Breast epithelium (tissue), 4 donors: Measurements from ENCODE around the gene TST. TPM values are rescaled to one million over a fixed set of nuclear protein-coding genes. Genes with fewer than 3 reads are reported as not detected.

Source experiments
- DNase-seq, 2 donors: peaks; one replicate each; pipeline ENCODE4 v3.0.0-alpha.2; 2019; ENCODE audit warnings: low spot score in 2 of 2
- H3K27ac ChIP-seq, 2 donors: fragments of 200-600 bp; sonication (generic) in 1 of 2; one replicate each; pipeline ENCODE4 v1.5.1; 2016 to 2019; ENCODE audit warnings: mild to moderate bottlenecking in 1 of 2
- H3K27me3 ChIP-seq, 2 donors: fragments of 200-600 bp; sonication (generic) in 1 of 2; one replicate each; pipeline versions ENCODE4 v1.5.1 to v1.6.0; 2017 to 2019; ENCODE audit warnings: control low read depth in 1 of 2, mild to moderate bottlenecking in 1 of 2
- H3K36me3 ChIP-seq: fragments of 200-600 bp; one replicate; pipeline ENCODE4 v1.5.1; 2019
- H3K4me1 ChIP-seq, 2 donors: fragments of 200-600 bp; sonication (generic); one replicate each; pipeline ENCODE4 v1.5.1; 2016 to 2019; ENCODE audit warnings: control low read depth in 1 of 2
- H3K4me3 ChIP-seq, 3 donors: fragments of 200-600 bp; sonication (generic); 1 replicate in 2 of 3; 2 replicates in 1 of 3; pipeline ENCODE4 v1.5.1; 2016 to 2019; ENCODE audit warnings: mild to moderate bottlenecking in 3 of 3, moderate library complexity in 2 of 3
- H3K9me3 ChIP-seq, 2 donors: fragments of 200-600 bp; sonication (generic) in 1 of 2; one replicate each; pipeline ENCODE4 v1.5.1; 2016 to 2019; ENCODE audit warnings: control low read depth in 1 of 2
- POLR2A ChIP-seq: fragments of 450-650 bp; IDR thresholded peaks from one replicate; pipeline ENCODE4 v1.6.1; 2016; ENCODE audit warnings: antibody characterized with exemption, mild to moderate bottlenecking, moderate library complexity
- POLR2AphosphoS5 ChIP-seq, 3 donors: sonication (generic); formaldehyde crosslinking; IDR thresholded peaks; one replicate each; pipeline ENCODE4 v1.6.1; 2017; ENCODE audit warnings: antibody characterized with exemption in 3 of 3
- intact Hi-C: fragments of 100-400 bp; cut with DNase I; formaldehyde crosslinking; loops from one replicate; pipeline ENCODE4 v1.15.1; 2023; ENCODE audit warnings: low total_unique reads
- total RNA-seq, 3 donors: library from RNA; depleted of rRNA; stranded (reverse); fragments of >200 nt; gene quantifications; one replicate each; pipeline ENCODE4 v1.1.0, GENCODE V29; 2016
- TF ChIP-seq, protein P1 (sequence below), 3 donors: fragments of 450-650 bp; IDR thresholded peaks; one replicate each; pipeline ENCODE4 v1.5.1; 2016 to 2017; ENCODE audit warnings: antibody characterized with exemption in 3 of 3, mild to moderate bottlenecking in 3 of 3, moderate library complexity in 3 of 3

TST gene
- total RNA-seq, 3 donors from 2014 or later = 51.1 to 68.0 (median 60.2) TPM

DNA sequence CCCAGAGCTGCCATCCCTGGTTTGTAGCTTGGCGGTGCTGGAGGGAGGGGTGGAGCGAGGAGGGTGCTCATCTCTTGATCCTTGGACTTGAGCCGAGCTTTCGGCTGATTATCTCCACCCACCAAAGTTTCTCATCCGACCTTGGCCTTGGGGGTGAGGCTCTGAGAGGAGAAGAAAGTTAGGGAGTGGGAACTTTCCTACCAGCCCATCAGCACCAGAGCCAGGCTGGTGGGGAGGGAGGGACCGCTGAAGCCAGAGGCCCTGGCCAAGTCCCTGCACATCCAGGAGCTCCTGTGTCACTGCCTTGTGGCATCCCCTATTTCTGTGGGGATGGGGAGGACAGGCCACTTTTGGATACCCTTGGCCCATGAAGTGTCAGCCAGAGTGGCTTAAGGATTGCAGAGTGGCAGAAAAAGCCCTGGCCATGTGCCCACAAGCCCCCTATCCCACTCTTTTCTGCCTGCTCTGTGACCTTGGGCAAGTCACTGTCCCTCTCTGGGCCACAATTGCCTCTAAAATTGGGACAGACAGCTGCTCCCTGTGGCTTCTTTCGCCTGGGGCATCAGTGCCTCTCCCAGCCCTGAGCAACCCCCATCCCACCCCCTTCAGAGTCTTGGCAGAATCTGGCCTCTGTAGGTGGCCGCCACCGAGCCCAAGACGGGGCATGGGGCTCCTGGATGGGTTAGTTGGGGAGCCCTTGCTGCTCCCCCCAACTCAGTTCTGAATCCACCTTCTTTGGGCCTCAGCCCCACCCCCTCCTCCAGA, 42.5 kb upstream of the TST start:
- Histone ChIP-seq H3K4me1 (no peaks in the 10 kb centered on the region), H3K36me3 (no peaks in the 10 kb centered on the region), H3K4me3 (no peak overlapping the region), H3K27ac (no peak overlapping the region), H3K27me3 (no peaks in the 10 kb centered on the region), H3K9me3 (no peaks in the 10 kb centered on the region)
- TF ChIP-seq POLR2A (no peak), POLR2AphosphoS5 (IDR thresholded peaks at IDR 0.05) (no peak)
- intact Hi-C loops = no loop called here
- no peak for DNase-seq

DNA sequence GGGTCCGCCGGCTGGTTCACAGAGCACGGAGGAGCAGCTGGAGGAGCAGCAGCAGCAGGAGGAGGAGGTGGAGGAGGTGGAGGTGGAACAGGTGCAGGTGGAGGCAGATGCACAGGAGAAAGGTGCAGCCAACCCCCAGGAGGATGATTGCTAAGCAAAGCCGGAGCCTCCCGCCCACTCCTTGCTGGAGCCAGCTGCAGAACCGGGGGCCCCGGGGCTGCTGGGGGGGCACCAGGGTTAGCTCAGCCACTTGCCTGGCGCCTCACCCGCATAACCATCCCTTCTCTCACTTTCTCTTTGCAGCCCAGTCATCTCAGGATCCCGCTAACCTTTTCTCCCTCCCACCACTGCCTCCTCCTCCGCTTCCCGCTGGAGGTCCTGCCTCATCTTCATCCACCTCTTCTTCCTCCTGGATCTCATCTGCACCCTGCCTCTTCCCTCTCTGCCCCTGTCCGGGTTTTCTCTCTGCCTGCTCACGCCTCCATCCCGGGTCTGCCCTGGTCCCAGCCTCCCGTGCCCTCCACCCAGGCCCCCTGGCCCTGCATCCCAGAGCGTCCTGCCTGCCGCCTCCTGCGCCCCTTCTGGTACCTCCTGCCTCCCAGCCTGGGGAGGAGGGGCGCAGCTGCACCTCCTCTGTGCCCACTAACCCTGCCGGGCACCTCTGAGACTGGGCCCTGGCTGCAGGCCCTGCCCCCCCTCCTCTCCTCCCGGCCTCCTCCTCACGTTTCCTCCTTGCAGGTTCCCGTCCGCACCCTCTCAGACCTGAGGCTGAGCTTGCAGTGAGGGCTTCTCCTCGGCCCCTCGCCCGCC, 41.8 kb upstream of the TST start:
- no peak overlapping the region for H3K27ac ChIP-seq
- intact Hi-C loops = no loop called here
- no peak for DNase-seq
- no peaks in the 10 kb centered on the region for H3K36me3 ChIP-seq
- TF ChIP-seq, protein P1, sequence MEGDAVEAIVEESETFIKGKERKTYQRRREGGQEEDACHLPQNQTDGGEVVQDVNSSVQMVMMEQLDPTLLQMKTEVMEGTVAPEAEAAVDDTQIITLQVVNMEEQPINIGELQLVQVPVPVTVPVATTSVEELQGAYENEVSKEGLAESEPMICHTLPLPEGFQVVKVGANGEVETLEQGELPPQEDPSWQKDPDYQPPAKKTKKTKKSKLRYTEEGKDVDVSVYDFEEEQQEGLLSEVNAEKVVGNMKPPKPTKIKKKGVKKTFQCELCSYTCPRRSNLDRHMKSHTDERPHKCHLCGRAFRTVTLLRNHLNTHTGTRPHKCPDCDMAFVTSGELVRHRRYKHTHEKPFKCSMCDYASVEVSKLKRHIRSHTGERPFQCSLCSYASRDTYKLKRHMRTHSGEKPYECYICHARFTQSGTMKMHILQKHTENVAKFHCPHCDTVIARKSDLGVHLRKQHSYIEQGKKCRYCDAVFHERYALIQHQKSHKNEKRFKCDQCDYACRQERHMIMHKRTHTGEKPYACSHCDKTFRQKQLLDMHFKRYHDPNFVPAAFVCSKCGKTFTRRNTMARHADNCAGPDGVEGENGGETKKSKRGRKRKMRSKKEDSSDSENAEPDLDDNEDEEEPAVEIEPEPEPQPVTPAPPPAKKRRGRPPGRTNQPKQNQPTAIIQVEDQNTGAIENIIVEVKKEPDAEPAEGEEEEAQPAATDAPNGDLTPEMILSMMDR (IDR thresholded peaks at IDR 0.05) = no peak
- no peak for TF ChIP-seq POLR2A
- TF ChIP-seq POLR2AphosphoS5 (IDR thresholded peaks at IDR 0.05) = no peak
- no peaks in the 10 kb centered on the region for H3K9me3 ChIP-seq
- no peaks in the 10 kb centered on the region for H3K27me3 ChIP-seq
- no peaks in the 10 kb centered on the region for H3K4me1 ChIP-seq
- H3K4me3 ChIP-seq = no peak overlapping the region

DNA sequence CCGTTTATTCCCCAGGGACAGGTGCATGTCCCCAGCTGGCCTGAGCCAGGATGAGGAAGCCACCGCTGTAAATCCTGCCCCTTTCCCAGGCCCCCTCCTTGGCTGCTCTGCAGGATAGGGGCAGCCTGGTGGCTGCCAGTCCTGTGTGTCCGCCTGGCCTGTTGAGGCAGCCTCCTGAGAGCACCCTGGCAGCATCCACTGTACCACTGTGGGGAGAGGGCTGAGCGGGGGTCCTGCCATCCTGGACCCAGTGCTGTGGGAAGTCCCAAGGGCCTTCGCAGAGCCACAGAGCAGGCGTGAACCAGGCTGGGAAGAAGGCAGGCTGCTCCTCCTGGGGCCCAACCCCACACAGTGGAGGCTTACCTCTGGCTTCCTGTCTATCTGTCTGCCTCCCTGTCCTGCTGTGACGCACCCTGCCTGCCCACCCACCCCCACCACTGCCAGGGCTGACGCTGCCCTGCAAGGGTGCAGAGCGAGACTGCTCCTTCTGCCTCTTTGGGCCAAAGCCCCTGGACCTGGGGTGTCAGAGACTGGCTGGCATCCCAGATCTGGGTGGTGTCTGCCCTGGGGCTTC, 40.7 kb upstream of the TST start:
- H3K27me3 ChIP-seq = no peaks in the 10 kb centered on the region
- H3K4me3 ChIP-seq = no peak overlapping the region
- TF ChIP-seq POLR2A (no peak), POLR2AphosphoS5 (IDR thresholded peaks at IDR 0.05) (no peak)
- TF ChIP-seq, protein P1 (IDR thresholded peaks at IDR 0.05) = no peak
- no peak overlapping the region for H3K27ac ChIP-seq
- no peak for DNase-seq
- H3K36me3 ChIP-seq = no peaks in the 10 kb centered on the region
- intact Hi-C loops = no loop called here
- no peaks in the 10 kb centered on the region for H3K9me3 ChIP-seq
- no peaks in the 10 kb centered on the region for H3K4me1 ChIP-seq

DNA sequence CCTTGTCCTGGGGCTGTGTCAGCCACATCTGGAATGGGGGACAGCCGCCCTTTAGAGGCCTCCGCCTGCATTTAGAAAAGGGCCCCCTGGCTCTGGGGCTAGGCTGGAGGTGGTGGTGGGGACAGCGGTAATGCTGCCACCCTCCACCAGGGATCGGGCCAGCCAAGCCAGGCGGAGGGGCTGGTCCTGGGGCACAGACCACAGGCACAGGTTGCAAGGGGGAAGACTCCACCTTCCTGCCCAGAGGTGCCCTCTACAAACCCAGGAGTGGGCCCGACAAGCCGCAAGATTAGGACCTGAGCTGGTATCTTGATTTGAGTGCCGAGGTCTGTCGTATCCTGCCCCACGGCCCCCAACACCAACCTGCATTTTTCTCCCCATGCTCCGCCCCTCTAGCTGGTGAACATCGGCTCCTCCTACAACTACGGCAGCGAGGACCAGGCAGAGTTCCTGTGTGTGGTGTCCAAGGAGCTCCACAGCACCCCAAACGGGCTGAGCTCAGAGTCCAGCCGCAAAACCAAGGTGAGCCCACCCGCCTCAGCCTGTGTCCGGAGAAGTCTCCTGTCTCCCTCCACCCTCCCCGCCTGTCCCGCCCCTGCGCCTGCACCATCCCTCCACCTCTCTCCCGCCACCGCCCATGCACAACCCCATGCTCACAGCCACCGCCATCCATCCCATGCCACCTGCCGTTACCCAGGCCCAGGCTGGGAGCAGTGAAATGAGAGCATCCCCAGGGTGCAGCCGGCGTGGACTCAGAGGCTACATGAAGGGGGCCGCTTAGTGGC, 39.9 kb upstream of the TST start:
- Histone ChIP-seq H3K27me3 (no peaks in the 10 kb centered on the region), H3K4me1 (no peaks in the 10 kb centered on the region), H3K9me3 (no peaks in the 10 kb centered on the region), H3K27ac (no peak overlapping the region), H3K36me3 (no peaks in the 10 kb centered on the region), H3K4me3 (no peak overlapping the region)
- TF ChIP-seq, protein P1 (IDR thresholded peaks at IDR 0.05) = no peak
- TF ChIP-seq POLR2A (no peak), POLR2AphosphoS5 (IDR thresholded peaks at IDR 0.05) (no peak)
- no peak for DNase-seq
- intact Hi-C loops = no loop called here

DNA sequence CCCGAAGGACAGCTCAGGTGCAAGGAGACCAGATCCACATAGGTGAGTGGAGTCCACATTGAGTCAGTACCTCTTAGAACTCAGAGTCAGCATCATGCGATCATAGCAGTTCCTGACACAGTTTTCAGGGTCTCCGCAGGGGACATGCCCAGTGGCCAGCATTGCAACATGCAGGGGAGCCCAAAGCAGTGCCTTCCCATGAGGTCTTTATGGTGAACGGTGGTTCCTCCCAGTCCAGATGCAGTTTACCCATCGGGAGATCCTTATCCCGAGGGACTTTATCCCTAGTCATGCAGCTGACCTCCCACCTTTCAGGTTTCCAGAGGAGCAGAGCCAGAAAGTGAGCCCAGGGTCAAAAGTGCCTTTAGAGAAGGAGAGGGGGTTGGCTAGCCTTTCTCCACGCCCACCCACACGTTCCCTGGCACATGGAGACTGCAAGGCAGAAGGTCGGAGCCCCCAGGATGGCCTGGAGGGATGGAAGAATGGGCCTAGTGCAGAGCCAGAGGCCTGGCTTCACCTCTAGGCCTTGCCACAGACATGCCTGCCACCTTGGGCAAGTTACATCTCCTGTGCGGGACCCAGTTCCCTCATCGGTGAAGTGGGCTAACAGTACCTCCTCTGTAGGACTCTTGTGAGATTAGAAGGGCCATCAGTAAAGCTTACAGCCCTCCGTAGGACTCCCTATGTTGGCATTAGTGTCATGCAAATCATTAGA, 38.7 kb upstream of the TST start:
- Histone ChIP-seq H3K36me3 (no peaks in the 10 kb centered on the region), H3K4me1 (no peaks in the 10 kb centered on the region), H3K27me3 (no peaks in the 10 kb centered on the region), H3K9me3 (no peaks in the 10 kb centered on the region), H3K4me3 (no peak overlapping the region), H3K27ac (no peak overlapping the region)
- TF ChIP-seq POLR2AphosphoS5 (IDR thresholded peaks at IDR 0.05) (no peak), POLR2A (no peak)
- TF ChIP-seq, protein P1 (IDR thresholded peaks at IDR 0.05) = no peak
- intact Hi-C loops = no loop called here
- DNase-seq = no peak
